Liver (tissue), 3 donors: ENCODE results near the gene DSC1.

Experiments
- CTCF ChIP-seq: fragments of 150-350 bp; IDR thresholded peaks from 2 replicates; pipeline ENCODE4 v1.5.1; 2017; ENCODE audit warnings: improper control_type of control experiment, low read depth, low read length; ENCODE audit not compliant: missing input control
- FOXA2 ChIP-seq: IDR thresholded peaks from 2 replicates; pipeline ENCODE4 v1.6.1; 2016; ENCODE audit warnings: antibody characterized with exemption
- HNF4A ChIP-seq, 2 donors: conservative IDR thresholded peaks; 2 replicates each; pipeline ENCODE4 v1.6.1; 2016; ENCODE audit warnings: antibody characterized with exemption in 2 of 2, mild to moderate bottlenecking in 2 of 2
- JUND ChIP-seq, 2 donors: IDR thresholded peaks; 2 replicates each; pipeline ENCODE4 v1.6.1; 2016; ENCODE audit warnings: antibody characterized with exemption in 2 of 2
- RAD21 ChIP-seq, 2 donors: IDR thresholded peaks; 2 replicates each; pipeline ENCODE4 v1.6.1; 2016; ENCODE audit warnings: antibody characterized with exemption in 2 of 2, mild to moderate bottlenecking in 2 of 2
- REST ChIP-seq: IDR thresholded peaks from 2 replicates; pipeline ENCODE4 v1.6.1; 2016; ENCODE audit warnings: antibody characterized with exemption, mild to moderate bottlenecking
- RXRA ChIP-seq, 2 donors: IDR thresholded peaks; 2 replicates each; pipeline ENCODE4 v1.6.1; 2017 to 2018; ENCODE audit warnings: antibody characterized with exemption in 2 of 2, mild to moderate bottlenecking in 1 of 2
- SP1 ChIP-seq: IDR thresholded peaks from 2 replicates; pipeline ENCODE4 v1.6.1; 2018; ENCODE audit warnings: antibody characterized with exemption, mild to moderate bottlenecking
- YY1 ChIP-seq: IDR thresholded peaks from 2 replicates; pipeline ENCODE4 v1.6.1; 2016; ENCODE audit warnings: antibody characterized with exemption, mild to moderate bottlenecking
- ZBTB33 ChIP-seq: IDR thresholded peaks from 2 replicates; pipeline ENCODE4 v1.6.1; 2016; ENCODE audit warnings: antibody characterized with exemption
- TF ChIP-seq, protein P1 (sequence below): IDR thresholded peaks from 2 replicates; pipeline ENCODE4 v1.6.1; 2016; ENCODE audit warnings: antibody characterized with exemption
- donor health status: healthy.
- donor health status: healthy.

GRCh38 chr18:31195063-31195462 lies 32.4 kb upstream of the DSC1 start:
- TF ChIP-seq RAD21 (IDR thresholded peaks at IDR 0.05) (no peak), CTCF (no peak), HNF4A (conservative IDR thresholded peaks at IDR 0.05) (no peak), ZBTB33 (no peak), RXRA (IDR thresholded peaks at IDR 0.05) (no peak), JUND (IDR thresholded peaks at IDR 0.05) (no peak), SP1 (no peak), FOXA2 (no peak), REST (no peak), YY1 (no peak)
- TF ChIP-seq, protein P1, sequence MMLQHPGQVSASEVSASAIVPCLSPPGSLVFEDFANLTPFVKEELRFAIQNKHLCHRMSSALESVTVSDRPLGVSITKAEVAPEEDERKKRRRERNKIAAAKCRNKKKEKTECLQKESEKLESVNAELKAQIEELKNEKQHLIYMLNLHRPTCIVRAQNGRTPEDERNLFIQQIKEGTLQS: no peak
